Esophagus (tissue), 2 donors: Measurements from ENCODE around the gene RGS16. TPM values are rescaled to one million over a fixed set of nuclear protein-coding genes. Genes with fewer than 3 reads are reported as not detected.

Source experiments
- H3K27ac ChIP-seq, 2 donors: one replicate each; pipeline ENCODE4 v1.5.1; 2013; ENCODE audit warnings: low read depth in 2 of 2, mild to moderate bottlenecking in 2 of 2, inconsistent platforms in 1 of 2, low read length in 1 of 2, moderate library complexity in 1 of 2
- H3K27me3 ChIP-seq, 2 donors: one replicate each; pipeline ENCODE4 v1.6.1; 2013; ENCODE audit warnings: low read length in 2 of 2, control low read depth in 1 of 2, mild to moderate bottlenecking in 1 of 2; ENCODE audit not compliant: insufficient read depth in 2 of 2, control insufficient read depth in 1 of 2
- H3K36me3 ChIP-seq, 2 donors: one replicate each; pipeline ENCODE4 v1.6.1; 2013; ENCODE audit warnings: low read length in 1 of 2; ENCODE audit not compliant: control insufficient read depth in 2 of 2, insufficient read depth in 2 of 2
- H3K4me1 ChIP-seq, 2 donors: one replicate each; pipeline ENCODE4 v1.6.1; 2013; ENCODE audit warnings: low read length in 1 of 2; ENCODE audit not compliant: control insufficient read depth in 2 of 2, insufficient read depth in 2 of 2
- H3K4me3 ChIP-seq, 2 donors: one replicate each; pipeline ENCODE4 v1.5.1; 2013; ENCODE audit warnings: low read length in 2 of 2, mild to moderate bottlenecking in 2 of 2, low read depth in 1 of 2, moderate library complexity in 1 of 2
- H3K9me3 ChIP-seq, 2 donors: one replicate each; pipeline ENCODE4 v1.6.1; 2013; ENCODE audit warnings: mild to moderate bottlenecking in 2 of 2, low read depth in 1 of 2, low read length in 1 of 2, moderate library complexity in 1 of 2; ENCODE audit not compliant: control insufficient read depth in 2 of 2, insufficient read depth in 1 of 2
- WGBS, 2 donors: extraction: QIAGEN DNeasy Blood & Tissue Kit; methylation state at CpG; one replicate each; pipeline ENCODE4 v1.1.7; 2013; 5-methylcytosine and 5-hydroxymethylcytosine counted together
- polyA plus RNA-seq, 2 donors: library from polyadenylated mRNA; stranded (reverse); fragments of 200-250 nt; gene quantifications; one replicate each; pipeline ENCODE4 v1.2.3, GENCODE V29; 2013
- donor health status: healthy with polysubstance abuse.
- donor health status: Bipolar disorder and iron deficiency.

The RGS16 gene
- polyA plus RNA-seq, 2 donors = 1.1 to 1.5 TPM

DNA sequence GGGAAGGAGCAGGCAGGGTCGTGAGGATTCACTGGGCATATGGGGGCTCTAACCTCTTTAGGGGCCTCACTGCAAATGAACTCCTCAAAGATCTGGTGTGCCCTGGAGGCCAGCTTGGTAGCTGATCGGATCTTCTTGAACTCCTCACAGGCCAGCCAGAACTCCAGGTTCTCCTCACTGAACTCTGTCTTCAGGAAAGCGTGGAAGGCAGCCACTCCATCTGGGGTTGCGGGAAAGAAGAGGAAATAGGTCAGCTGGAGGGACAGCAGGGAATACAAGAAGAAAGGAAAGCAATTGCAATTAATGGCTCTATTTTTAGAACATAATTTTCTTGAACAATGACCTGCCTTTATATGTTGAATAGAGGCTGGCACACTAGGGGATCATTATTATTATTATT lies 2.3 kb downstream of the RGS16 start:
- peaks cover 7% of the 10 kb centered on the region in 2 donors for H3K4me1 ChIP-seq
- 58 to 67% methylated on average over 4 of the region's 4 CpGs for WGBS, 2 donors
- H3K4me3 ChIP-seq = no peak overlapping the region
- H3K36me3 ChIP-seq = peaks cover 0 to 4% of the 10 kb centered on the region in 2 donors
- peak overlapping the region; percentile 16 to 26 for H3K27ac ChIP-seq
- H3K27me3 ChIP-seq = no peaks in the 10 kb centered on the region
- H3K9me3 ChIP-seq = no peaks in the 10 kb centered on the region

DNA sequence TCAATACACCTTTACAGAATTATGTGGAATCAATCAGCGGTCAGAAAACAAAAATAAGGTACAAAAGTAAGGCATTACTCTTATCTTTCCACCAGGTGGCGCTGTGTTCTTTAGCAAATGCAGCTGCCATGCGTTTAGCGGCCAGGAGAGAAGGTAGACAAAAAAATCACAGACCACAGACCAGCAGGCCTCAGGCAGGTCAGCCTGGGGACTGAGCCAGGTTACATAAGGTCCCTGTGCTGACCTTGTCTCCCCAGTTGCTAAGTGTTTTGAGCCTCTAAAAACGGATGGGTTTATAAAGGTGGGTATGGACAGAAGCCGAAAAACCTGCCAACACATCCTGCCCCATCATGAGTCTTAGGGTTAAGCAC lies 2.8 kb downstream of the RGS16 start:
- 17 to 18% methylated on average over 6 of the region's 6 CpGs for WGBS, 2 donors
- H3K27me3 ChIP-seq = no peaks in the 10 kb centered on the region
- H3K4me1 ChIP-seq = peaks cover 7% of the 10 kb centered on the region in 2 donors
- H3K9me3 ChIP-seq = no peaks in the 10 kb centered on the region
- no peak overlapping the region for H3K27ac ChIP-seq
- H3K4me3 ChIP-seq = no peak overlapping the region
- H3K36me3 ChIP-seq = peaks cover 0 to 4% of the 10 kb centered on the region in 2 donors

DNA sequence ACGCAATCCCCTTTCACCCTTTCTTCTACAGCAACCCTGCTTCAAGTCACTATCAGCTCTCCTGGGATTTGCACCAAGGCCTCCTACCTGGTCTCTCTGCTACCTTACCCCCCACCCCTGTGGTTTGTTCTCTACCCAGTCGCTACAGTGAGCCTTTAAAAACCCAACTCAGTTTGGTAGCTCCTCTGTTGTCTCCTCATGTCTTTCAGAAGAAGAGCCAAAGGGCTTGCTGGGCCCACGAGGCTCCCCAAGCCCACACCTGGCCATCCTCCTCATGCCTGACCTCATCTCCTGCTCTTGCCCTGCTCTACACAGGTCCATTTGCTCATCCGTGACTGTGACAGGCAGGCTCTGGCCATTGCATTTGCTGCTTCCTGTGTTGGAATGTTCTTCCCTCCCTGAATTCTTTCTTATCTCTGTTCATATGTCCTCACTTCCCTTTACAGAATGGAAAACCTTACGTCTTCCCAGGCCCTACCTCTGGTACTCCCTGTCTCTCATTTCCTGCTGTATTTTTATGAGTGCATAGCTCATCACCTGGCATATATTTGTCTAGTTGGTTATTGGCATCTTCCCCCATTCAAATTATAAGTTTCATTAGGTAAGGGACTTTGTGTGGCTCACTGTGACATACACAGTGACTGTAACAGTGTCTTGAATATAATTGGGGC lies 3.3 kb downstream of the RGS16 start:
- Histone ChIP-seq H3K4me1 (peaks cover 7% of the 10 kb centered on the region in 2 donors), H3K9me3 (no peaks in the 10 kb centered on the region), H3K36me3 (peaks cover 0 to 4% of the 10 kb centered on the region in 2 donors), H3K27ac (no peak overlapping the region), H3K27me3 (no peaks in the 10 kb centered on the region), H3K4me3 (no peak overlapping the region)
- WGBS, 2 donors = 66 to 67% methylated on average over 5 of the region's 5 CpGs

DNA sequence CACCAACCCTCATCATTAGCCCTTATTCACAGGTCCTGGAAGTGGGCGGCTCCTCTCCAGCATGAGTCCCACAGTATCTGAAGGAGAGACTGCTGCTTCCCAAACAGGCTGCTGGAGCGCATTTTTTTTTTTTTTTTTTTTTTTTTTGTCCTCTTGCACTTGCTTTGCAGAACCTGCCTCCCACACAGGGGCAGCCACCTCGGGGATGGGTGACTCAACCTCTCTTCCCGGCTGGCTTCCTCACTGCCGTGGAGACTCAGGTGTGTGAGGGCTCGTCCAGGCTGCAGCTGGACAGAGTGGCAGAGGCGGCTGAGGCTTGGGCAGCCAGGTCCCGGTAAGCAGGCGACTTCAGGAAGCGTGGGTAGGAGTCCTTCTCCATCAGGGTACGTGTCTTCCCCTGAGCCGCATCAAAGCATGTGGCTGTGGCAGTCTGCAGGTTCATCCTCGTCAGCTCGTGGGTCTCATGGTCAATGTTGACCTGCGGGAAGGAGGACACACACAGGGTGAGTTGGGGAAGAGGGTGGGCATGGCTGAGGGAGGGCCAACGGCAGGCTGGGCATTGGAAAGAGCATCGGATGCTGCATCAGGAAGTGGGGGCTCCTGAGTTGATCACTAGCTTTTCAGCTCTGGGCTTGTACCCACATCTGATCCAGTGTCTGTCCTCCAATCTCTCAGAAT lies 4.0 kb downstream of the RGS16 start:
- WGBS, 2 donors = 84 to 86% methylated on average over 16 to 17 of the region's 17 CpGs
- Histone ChIP-seq H3K36me3 (peaks cover 0 to 4% of the 10 kb centered on the region in 2 donors), H3K27me3 (no peaks in the 10 kb centered on the region), H3K9me3 (no peaks in the 10 kb centered on the region), H3K4me1 (peaks cover 7% of the 10 kb centered on the region in 2 donors), H3K4me3 (no peak overlapping the region), H3K27ac (no peak overlapping the region)

DNA sequence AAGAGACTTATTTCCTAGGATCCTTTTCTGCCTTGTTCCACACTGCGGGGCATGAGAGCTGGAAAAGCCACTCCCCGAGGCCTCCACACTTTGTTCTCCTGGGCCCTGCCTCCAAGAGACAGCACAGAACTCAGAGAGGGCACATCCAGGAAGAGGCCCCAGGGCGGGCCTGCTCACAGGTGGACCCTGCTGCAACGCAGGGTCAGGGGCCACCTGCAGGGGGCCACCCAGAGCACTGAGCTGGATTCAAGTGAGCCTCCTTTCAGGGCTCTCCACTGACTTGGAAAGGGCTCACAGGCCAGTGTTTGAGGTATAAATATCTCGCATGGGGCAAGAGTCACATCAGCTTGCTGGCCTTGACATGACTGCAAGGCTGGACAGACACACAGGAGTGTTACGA lies 4.8 kb downstream of the RGS16 start:
- H3K27me3 ChIP-seq = no peaks in the 10 kb centered on the region
- peaks cover 4 to 7% of the 10 kb centered on the region in 2 donors for H3K4me1 ChIP-seq
- no peak overlapping the region for H3K4me3 ChIP-seq
- no peaks in the 10 kb centered on the region for H3K9me3 ChIP-seq
- peaks cover 0 to 4% of the 10 kb centered on the region in 2 donors for H3K36me3 ChIP-seq
- 80% methylated on average over 6 of the region's 6 CpGs for WGBS, 2 donors
- peak overlapping the region in 1 of 2 donors; percentile 24 for H3K27ac ChIP-seq

DNA sequence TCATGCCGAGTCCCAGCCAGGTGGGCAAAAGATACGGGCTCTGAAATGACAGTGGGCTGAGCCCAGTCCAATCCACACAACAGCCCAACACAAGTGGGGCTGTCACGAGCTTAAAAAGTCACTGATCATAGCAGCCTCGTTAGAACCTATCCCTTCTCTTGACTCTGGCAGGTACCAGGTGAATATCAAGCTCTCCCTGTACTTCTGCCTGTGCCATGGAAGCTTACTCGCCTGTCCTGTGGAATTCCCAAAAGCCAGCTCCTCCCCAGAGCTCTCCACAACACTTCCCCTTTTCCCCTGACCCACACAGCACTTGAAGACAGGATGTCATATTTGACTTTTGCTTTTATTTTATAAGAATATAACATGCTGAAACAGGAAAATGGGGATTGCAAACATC lies 5.9 kb downstream of the RGS16 start:
- Histone ChIP-seq H3K9me3 (no peaks in the 10 kb centered on the region), H3K36me3 (peaks cover 0 to 4% of the 10 kb centered on the region in 2 donors), H3K4me3 (no peak overlapping the region), H3K27ac (no peak overlapping the region), H3K4me1 (peaks cover 0 to 2% of the 10 kb centered on the region in 2 donors), H3K27me3 (no peaks in the 10 kb centered on the region)
- 66 to 70% methylated on average over 5 of the region's 5 CpGs for WGBS, 2 donors

DNA sequence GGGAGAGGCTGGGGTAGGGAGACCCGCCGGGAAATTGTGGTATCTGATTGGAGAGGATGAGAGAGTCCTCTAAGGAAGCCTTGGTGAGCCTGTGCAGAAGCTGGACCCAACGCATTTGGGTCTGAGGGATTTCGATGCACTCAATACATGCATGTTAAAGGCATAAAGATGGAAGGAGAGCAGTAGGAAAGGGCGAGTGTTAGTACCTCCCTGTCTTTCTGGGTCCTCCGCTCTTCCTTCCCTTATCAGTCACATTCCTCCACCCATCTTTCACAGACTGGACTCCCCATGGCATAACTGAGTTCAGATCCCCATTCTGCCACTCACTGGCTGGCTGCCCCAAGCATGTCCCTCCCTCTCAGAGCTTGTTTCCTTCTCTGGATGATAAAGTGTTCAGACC lies 7.3 kb downstream of the RGS16 start:
- no peaks in the 10 kb centered on the region for H3K9me3 ChIP-seq
- no peak overlapping the region for H3K4me3 ChIP-seq
- 91 to 93% methylated on average over 6 of the region's 6 CpGs for WGBS, 2 donors
- no peaks in the 10 kb centered on the region for H3K27me3 ChIP-seq
- H3K4me1 ChIP-seq = no peaks in the 10 kb centered on the region
- peaks cover 0 to 4% of the 10 kb centered on the region in 2 donors for H3K36me3 ChIP-seq
- no peak overlapping the region for H3K27ac ChIP-seq

DNA sequence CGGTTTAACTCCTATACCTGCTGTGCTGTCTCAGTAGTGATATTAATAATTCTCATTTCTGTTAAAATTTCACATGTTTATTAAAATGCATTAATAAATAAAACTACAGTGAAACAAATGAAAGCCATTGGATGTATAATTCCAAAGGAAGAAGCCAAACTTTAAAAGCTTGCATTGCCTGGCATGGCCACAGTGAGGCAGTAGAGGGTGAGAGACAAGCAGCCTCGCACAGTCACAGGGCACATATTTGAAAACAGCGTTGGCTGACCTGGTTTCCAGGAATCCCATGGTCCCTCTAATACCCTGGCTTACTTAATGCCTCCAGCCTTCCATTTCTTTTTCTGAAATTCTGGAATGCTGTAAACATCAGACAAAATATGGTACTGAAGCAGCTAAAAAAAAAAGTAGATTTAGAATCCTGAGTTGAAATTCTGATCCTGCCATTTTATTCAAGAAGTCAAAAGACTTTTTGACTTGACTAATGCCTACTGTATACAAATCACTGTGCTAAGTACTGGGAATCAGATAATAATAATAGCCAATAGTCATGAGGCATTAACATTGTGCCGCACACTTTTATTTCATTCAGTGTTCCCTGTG lies 8.4 kb downstream of the RGS16 start:
- Histone ChIP-seq H3K4me3 (no peak overlapping the region), H3K27ac (no peak overlapping the region), H3K9me3 (no peaks in the 10 kb centered on the region), H3K27me3 (no peaks in the 10 kb centered on the region), H3K4me1 (no peaks in the 10 kb centered on the region), H3K36me3 (peaks cover 0 to 4% of the 10 kb centered on the region in 2 donors)
- 36 to 38% methylated on average over 4 of the region's 4 CpGs for WGBS, 2 donors

DNA sequence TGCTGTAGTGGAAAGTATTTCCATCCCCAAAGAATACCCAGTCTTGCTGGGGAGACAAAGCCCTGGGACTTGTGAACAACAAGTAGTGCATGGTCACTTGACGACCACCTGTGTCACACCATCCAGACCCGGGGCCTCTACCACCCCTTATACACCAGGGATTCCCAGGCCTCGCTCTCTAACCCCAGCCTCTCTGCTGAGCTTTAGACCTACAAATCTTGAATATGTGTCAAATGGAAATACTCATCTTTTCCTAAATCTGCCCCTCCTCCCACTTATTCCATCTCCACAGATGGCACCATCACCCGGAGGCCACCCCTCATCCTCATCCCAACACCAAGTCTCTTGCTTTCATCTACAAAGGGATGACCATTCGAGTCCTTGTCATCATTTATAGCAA lies 14.3 kb downstream of the RGS16 start:
- 92 to 94% methylated on average over 5 of the region's 5 CpGs for WGBS, 2 donors
- no peaks in the 10 kb centered on the region for H3K36me3 ChIP-seq
- H3K27ac ChIP-seq = no peak overlapping the region
- H3K27me3 ChIP-seq = no peaks in the 10 kb centered on the region
- peaks cover 0 to 2% of the 10 kb centered on the region in 2 donors for H3K4me1 ChIP-seq
- H3K9me3 ChIP-seq = no peaks in the 10 kb centered on the region
- no peak overlapping the region for H3K4me3 ChIP-seq
